ENCODE data around the gene TNNC1. TPM values are rescaled to one million over a fixed set of nuclear protein-coding genes. Genes with fewer than 3 reads are reported as not detected.

TNNC1 gene
- total and polyA plus RNA-seq, 2 donors (not counting 3 experiments of a cell fraction or from before 2014, with no cell fraction given) = 0.12 TPM; not detected in 1

GRCh38 chr3:52502001-52502400 lies 48.2 kb upstream of the TNNC1 start:
- no peak for FAIRE-seq
- Histone ChIP-seq H3K9me3 (replicated peaks; ENCODE audit: control insufficient read depth, insufficient read depth, low read length) (no peaks in the 10 kb centered on the region), H3K4me2 (ENCODE audit: insufficient read depth, low read length) (no peak overlapping the region), H3K27me3 (ENCODE audit: control insufficient read depth in 2 of 2, insufficient read depth in 2 of 2, low read length in 2 of 2) (no peaks in the 10 kb centered on the region), H3K4me3 (replicated peaks in 1 of 3; ENCODE audit: insufficient read depth in 1 of 3, low read depth in 1 of 3, low read length in 3 of 3) (no peak overlapping the region), H4K20me1 (replicated peaks; ENCODE audit: control insufficient read depth, extremely low read depth, insufficient read depth, low read length) (no peaks in the 10 kb centered on the region), H3K27ac (ENCODE audit: insufficient read depth, low read depth, low read length) (no peak overlapping the region), H3K4me1 (ENCODE audit: control insufficient read depth, extremely low read depth, insufficient read depth, low read length) (peaks cover 15% of the 10 kb centered on the region), H3K9me1 (replicated peaks; ENCODE audit: control insufficient read depth, extremely low read depth, insufficient read depth, low read length) (no peaks in the 10 kb centered on the region), H3K9ac (replicated peaks; ENCODE audit: extremely low read depth, insufficient read depth, low read length) (no peak overlapping the region), H3K79me2 (ENCODE audit: control insufficient read depth, insufficient read depth, low read length) (peaks cover 46% of the 10 kb centered on the region), H3K36me3 (ENCODE audit: control insufficient read depth in 2 of 2, extremely low read depth in 1 of 2, insufficient read depth in 2 of 2, low read length in 2 of 2) (peaks cover 21 to 51% of the 10 kb centered on the region in 2 experiments), H2AFZ (ENCODE audit: low read depth, low read length) (no peak overlapping the region)
- TF ChIP-seq FOS (IDR thresholded peaks at IDR 0.05; ENCODE audit: borderline replicate concordance, insufficient read depth, low read length) (no peak), POLR2AphosphoS5 (IDR thresholded peaks at IDR 0.05; ENCODE audit: insufficient read depth, low read depth, low read length) (no peak)
- ChIA-PET POLR2A (no interaction called here), CTCF (no interaction called here)
- dilution Hi-C loops (cut with MboI; ENCODE audit: extremely low pct_ligation_motif_present, low sequenced_read_pairs) (no loop called here), intact Hi-C loops (cut with micrococcal nuclease) (no loop called here)
- no peak for DNase-seq (ENCODE audit: low read depth, low spot score)
- BruUV-seq (replicated peaks) = no TSS peak

- Histone ChIP-seq H4K20me1 (replicated peaks; ENCODE audit: control insufficient read depth, extremely low read depth, insufficient read depth, low read length) (no peaks in the 10 kb centered on the region), H3K36me3 (ENCODE audit: control insufficient read depth in 2 of 2, extremely low read depth in 1 of 2, insufficient read depth in 2 of 2, low read length in 2 of 2) (peaks cover 14 to 42% of the 10 kb centered on the region in 2 experiments), H3K27ac (ENCODE audit: insufficient read depth, low read depth, low read length) (no peak overlapping the region), H3K4me1 (ENCODE audit: control insufficient read depth, extremely low read depth, insufficient read depth, low read length) (peaks cover 20% of the 10 kb centered on the region), H3K79me2 (ENCODE audit: control insufficient read depth, insufficient read depth, low read length) (peaks cover 56% of the 10 kb centered on the region), H3K27me3 (ENCODE audit: control insufficient read depth in 2 of 2, insufficient read depth in 2 of 2, low read length in 2 of 2) (no peaks in the 10 kb centered on the region), H3K4me3 (replicated peaks in 1 of 3; ENCODE audit: insufficient read depth in 1 of 3, low read depth in 1 of 3, low read length in 3 of 3) (no peak overlapping the region), H3K4me2 (ENCODE audit: insufficient read depth, low read length) (no peak overlapping the region), H2AFZ (ENCODE audit: low read depth, low read length) (no peak overlapping the region), H3K9ac (replicated peaks; ENCODE audit: extremely low read depth, insufficient read depth, low read length) (no peak overlapping the region), H3K9me1 (replicated peaks; ENCODE audit: control insufficient read depth, extremely low read depth, insufficient read depth, low read length) (no peaks in the 10 kb centered on the region), H3K9me3 (replicated peaks; ENCODE audit: control insufficient read depth, insufficient read depth, low read length) (no peaks in the 10 kb centered on the region)
- ChIA-PET POLR2A (no interaction called here), CTCF (no interaction called here)
- intact Hi-C loops (cut with micrococcal nuclease) = no loop called here
- dilution Hi-C loops (cut with MboI; ENCODE audit: extremely low pct_ligation_motif_present, low sequenced_read_pairs) = no loop called here
- DNase-seq (ENCODE audit: low read depth, low spot score) (no peak), FAIRE-seq (no peak)
- TF ChIP-seq FOS (IDR thresholded peaks at IDR 0.05; ENCODE audit: borderline replicate concordance, insufficient read depth, low read length) (no peak), POLR2AphosphoS5 (IDR thresholded peaks at IDR 0.05; ENCODE audit: insufficient read depth, low read depth, low read length) (no peak), POLR2A (IDR thresholded peaks at IDR 0.05; ENCODE audit: low read depth, low read length) (no peak), MAX (IDR thresholded peaks at IDR 0.05; ENCODE audit: insufficient read depth, insufficient read length) (no peak), MYC (IDR thresholded peaks at IDR 0.05; ENCODE audit: low read depth, low read length) (no peak), EZH2 (IDR thresholded peaks at IDR 0.05; ENCODE audit: borderline replicate concordance, low read depth, low read length, severe bottlenecking) (no peak), GATA2 (IDR thresholded peaks at IDR 0.05; ENCODE audit: insufficient read depth, insufficient read length, low read depth, low read length) (no peak), CTCF (IDR thresholded peaks at IDR 0.05; ENCODE audit: extremely low read depth in 1 of 2, insufficient read depth in 1 of 2, low read depth in 1 of 2, low read length in 2 of 2) (no peak), JUN (IDR thresholded peaks at IDR 0.05; ENCODE audit: borderline replicate concordance, insufficient read depth, insufficient read length, low read depth) (no peak)
- no TSS peak for BruUV-seq (replicated peaks)
Observed at GRCh38 chr3:52501046-52501445, 47.2 kb upstream of the TNNC1 start.

Data from endothelial cell of umbilical vein (primary cell).